Endodermal cell (in vitro differentiated cells): Measurements from ENCODE around the gene SKOR1. TPM values are rescaled to one million over a fixed set of nuclear protein-coding genes. Genes with fewer than 3 reads are reported as not detected.

Source experiments
- DNase-seq: peaks from one replicate; pipeline ENCODE4 v3.0.0-alpha.2; 2017
- H3K27ac ChIP-seq: 2 replicates; pipeline ENCODE4 v1.5.1; 2013; ENCODE audit warnings: mild to moderate bottlenecking, low read depth, low read length, moderate library complexity
- H3K27me3 ChIP-seq: 2 replicates; pipeline ENCODE4 v1.6.1; 2013; ENCODE audit warnings: mild to moderate bottlenecking, low read length, moderate library complexity; ENCODE audit not compliant: insufficient read depth, control insufficient read depth, poor library complexity, severe bottlenecking
- H3K36me3 ChIP-seq: 2 replicates; pipeline ENCODE4 v1.7.0; 2013; ENCODE audit warnings: mild to moderate bottlenecking, low read length, moderate library complexity; ENCODE audit not compliant: control insufficient read depth, insufficient read depth
- H3K4me1 ChIP-seq: one replicate; pipeline ENCODE4 v1.7.0; 2013; ENCODE audit warnings: low read length; ENCODE audit not compliant: control insufficient read depth, insufficient read depth
- H3K4me3 ChIP-seq: 2 replicates; pipeline ENCODE4 v1.5.1; 2013; ENCODE audit warnings: mild to moderate bottlenecking, low read length, moderate library complexity
- H3K9ac ChIP-seq: 2 replicates; pipeline ENCODE4 v1.6.1; 2013; ENCODE audit warnings: mild to moderate bottlenecking, low read length, moderate library complexity; ENCODE audit not compliant: poor library complexity, severe bottlenecking; ENCODE audit errors: extremely low read depth
- H3K9me3 ChIP-seq: 2 replicates; pipeline ENCODE4 v1.6.1; 2013; ENCODE audit warnings: mild to moderate bottlenecking, low read length, moderate library complexity; ENCODE audit not compliant: control insufficient read depth
- H3K27ac Mint-ChIP-seq: 2 replicates; pipeline ENCODE4 v1.8.0; 2020; ENCODE audit warnings: mixed read lengths
- H3K27me3 Mint-ChIP-seq: 2 replicates; pipeline ENCODE4 v1.8.0; 2021; ENCODE audit warnings: mild to moderate bottlenecking, mixed read lengths; ENCODE audit not compliant: insufficient read depth
- H3K36me3 Mint-ChIP-seq: 2 replicates; pipeline ENCODE4 v1.8.0; 2020; ENCODE audit warnings: low read depth, mixed read lengths
- H3K4me1 Mint-ChIP-seq: 2 replicates; pipeline ENCODE4 v1.8.0; 2020; ENCODE audit warnings: mixed read lengths
- H3K4me3 Mint-ChIP-seq: 2 replicates; pipeline ENCODE4 v1.8.0; 2020; ENCODE audit warnings: mild to moderate bottlenecking, moderate library complexity, mixed read lengths
- H3K9me3 Mint-ChIP-seq: 2 replicates; pipeline ENCODE4 v1.8.0; 2020; ENCODE audit warnings: mild to moderate bottlenecking, mixed read lengths
- WGBS, 2 experiments: methylation state at CpG; one replicate each; pipeline versions ENCODE4 v1.1.5 to v1.1.7; 2013; ENCODE audit warnings: missing lambda C conversion rate in 2 of 2, mixed read lengths in 1 of 2; ENCODE audit not compliant: insufficient coverage in 1 of 2, insufficient read length in 1 of 2; 5-methylcytosine and 5-hydroxymethylcytosine counted together
- total RNA-seq, 2 donors: library from RNA; stranded (reverse); fragmentation: NEBNext Ultra II Directional in 1 of 2; extraction: Animal tissue kit (Norgen Biotek cat#: 25700) in 1 of 2; gene quantifications; 2 replicates in 1 of 2; 3 replicates in 1 of 2; pipeline ENCODE4 v1.2.1, GENCODE V29; 2021
- TF ChIP-seq, protein P1 (sequence below): fragments of 200-600 bp; sonication (generic); conservative IDR thresholded peaks from 2 replicates; pipeline ENCODE4 v1.5.0; 2021; ENCODE audit warnings: antibody characterized with exemption, mild to moderate bottlenecking

SKOR1 gene
- total RNA-seq, 2 donors from 2014 or later = 0.37 to 0.51 TPM

DNA sequence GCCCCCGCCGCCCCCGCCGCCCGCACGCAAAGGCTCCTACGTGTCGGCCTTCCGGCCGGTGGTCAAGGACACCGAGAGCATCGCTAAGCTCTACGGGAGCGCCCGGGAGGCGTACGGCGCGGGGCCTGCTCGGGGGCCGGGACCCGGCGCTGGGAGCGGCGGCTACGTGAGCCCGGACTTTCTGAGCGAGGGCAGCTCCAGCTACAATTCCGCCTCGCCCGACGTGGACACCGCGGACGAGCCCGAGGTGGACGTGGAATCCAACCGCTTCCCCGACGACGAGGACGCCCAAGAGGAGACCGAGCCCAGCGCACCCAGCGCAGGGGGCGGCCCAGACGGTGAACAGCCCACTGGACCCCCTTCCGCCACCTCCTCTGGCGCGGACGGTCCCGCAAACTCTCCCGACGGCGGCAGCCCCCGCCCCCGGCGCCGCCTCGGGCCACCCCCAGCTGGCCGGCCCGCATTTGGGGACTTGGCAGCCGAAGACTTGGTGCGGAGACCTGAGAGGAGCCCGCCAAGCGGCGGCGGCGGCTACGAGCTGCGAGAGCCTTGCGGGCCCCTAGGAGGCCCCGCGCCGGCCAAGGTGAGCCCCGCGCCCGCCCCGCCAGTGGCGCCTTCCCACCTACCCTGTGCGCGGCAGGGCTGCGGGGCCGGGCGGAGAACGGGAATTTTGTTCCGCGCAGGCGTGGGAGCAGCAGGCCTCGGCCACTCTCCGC lies 2.4 kb downstream of the SKOR1 start:
- Histone ChIP-seq H3K9me3 (no peaks in the 10 kb centered on the region), H3K27ac (no peak overlapping the region), H3K4me3 (no peak overlapping the region), H3K9ac (no peak overlapping the region), H3K27me3 (peaks cover 100% of the 10 kb centered on the region), H3K36me3 (no peaks in the 10 kb centered on the region), H3K4me1 (peaks cover 9% of the 10 kb centered on the region)
- H3K27ac Mint-ChIP-seq = no peak overlapping the region
- 4% methylated on average over 35 to 91 of the region's 91 CpGs for WGBS, 2 experiments
- H3K36me3 Mint-ChIP-seq = no peaks in the 10 kb centered on the region
- peaks cover 21% of the 10 kb centered on the region for H3K4me1 Mint-ChIP-seq
- TF ChIP-seq, protein P1, sequence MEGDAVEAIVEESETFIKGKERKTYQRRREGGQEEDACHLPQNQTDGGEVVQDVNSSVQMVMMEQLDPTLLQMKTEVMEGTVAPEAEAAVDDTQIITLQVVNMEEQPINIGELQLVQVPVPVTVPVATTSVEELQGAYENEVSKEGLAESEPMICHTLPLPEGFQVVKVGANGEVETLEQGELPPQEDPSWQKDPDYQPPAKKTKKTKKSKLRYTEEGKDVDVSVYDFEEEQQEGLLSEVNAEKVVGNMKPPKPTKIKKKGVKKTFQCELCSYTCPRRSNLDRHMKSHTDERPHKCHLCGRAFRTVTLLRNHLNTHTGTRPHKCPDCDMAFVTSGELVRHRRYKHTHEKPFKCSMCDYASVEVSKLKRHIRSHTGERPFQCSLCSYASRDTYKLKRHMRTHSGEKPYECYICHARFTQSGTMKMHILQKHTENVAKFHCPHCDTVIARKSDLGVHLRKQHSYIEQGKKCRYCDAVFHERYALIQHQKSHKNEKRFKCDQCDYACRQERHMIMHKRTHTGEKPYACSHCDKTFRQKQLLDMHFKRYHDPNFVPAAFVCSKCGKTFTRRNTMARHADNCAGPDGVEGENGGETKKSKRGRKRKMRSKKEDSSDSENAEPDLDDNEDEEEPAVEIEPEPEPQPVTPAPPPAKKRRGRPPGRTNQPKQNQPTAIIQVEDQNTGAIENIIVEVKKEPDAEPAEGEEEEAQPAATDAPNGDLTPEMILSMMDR = peak; percentile 24
- peaks cover 93% of the 10 kb centered on the region for H3K27me3 Mint-ChIP-seq
- H3K9me3 Mint-ChIP-seq = peaks cover 5% of the 10 kb centered on the region
- peak; percentile 75 for DNase-seq
- H3K4me3 Mint-ChIP-seq = peak overlapping the region; percentile 15

GRCh38 chr15:67828278-67828968 lies 3.1 kb downstream of the SKOR1 start:
- Mint-ChIP-seq H3K9me3 (peaks cover 5% of the 10 kb centered on the region), H3K4me3 (peak overlapping the region; percentile 15), H3K36me3 (no peaks in the 10 kb centered on the region), H3K27ac (no peak overlapping the region), H3K4me1 (peaks cover 26% of the 10 kb centered on the region), H3K27me3 (peaks cover 97% of the 10 kb centered on the region)
- Histone ChIP-seq H3K4me3 (no peak overlapping the region), H3K9ac (no peak overlapping the region), H3K27ac (no peak overlapping the region), H3K9me3 (no peaks in the 10 kb centered on the region), H3K27me3 (peaks cover 100% of the 10 kb centered on the region), H3K4me1 (peaks cover 9% of the 10 kb centered on the region), H3K36me3 (no peaks in the 10 kb centered on the region)
- peak; percentile 67 for DNase-seq
- 4 to 5% methylated on average over 30 to 40 of the region's 40 CpGs for WGBS, 2 experiments
- TF ChIP-seq, protein P1 = peak; percentile 8

DNA sequence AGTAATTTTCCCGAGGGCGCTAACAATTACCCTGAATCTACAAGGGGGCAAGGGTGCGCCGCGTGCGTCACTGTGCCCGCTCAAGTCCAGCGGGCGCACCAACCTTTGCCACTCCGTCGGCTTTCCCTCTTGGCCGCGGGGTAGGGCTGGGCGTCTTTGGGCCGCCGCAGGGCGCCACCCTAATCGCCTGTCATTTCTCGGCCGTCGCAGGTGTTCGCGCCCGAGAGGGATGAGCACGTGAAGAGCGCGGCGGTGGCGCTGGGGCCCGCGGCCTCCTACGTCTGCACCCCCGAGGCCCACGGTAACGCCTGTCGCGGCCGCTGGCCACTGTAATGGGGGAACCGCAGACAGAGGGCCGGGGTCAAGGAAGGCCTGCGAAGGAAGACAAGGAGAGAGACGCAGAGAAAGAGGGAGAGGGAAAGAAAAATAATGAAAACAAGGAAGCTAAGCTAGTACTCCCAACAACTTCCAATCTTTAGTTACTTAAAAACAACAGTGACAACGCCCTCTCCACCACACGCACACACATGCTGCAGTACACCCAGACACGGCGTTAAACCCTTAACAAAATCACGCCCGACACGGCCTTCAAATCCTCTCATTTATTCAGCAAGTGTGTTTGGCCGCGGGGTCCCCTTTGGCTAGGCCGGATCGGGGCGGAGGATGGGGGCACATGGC lies 3.8 kb downstream of the SKOR1 start:
- no peaks in the 10 kb centered on the region for H3K36me3 Mint-ChIP-seq
- Histone ChIP-seq H3K27ac (no peak overlapping the region), H3K27me3 (peaks cover 100% of the 10 kb centered on the region), H3K36me3 (no peaks in the 10 kb centered on the region), H3K4me1 (peaks cover 4% of the 10 kb centered on the region), H3K9me3 (no peaks in the 10 kb centered on the region), H3K4me3 (no peak overlapping the region), H3K9ac (no peak overlapping the region)
- no peak overlapping the region for H3K27ac Mint-ChIP-seq
- 5% methylated on average over 32 to 53 of the region's 54 CpGs for WGBS, 2 experiments
- peak; percentile 61 for DNase-seq
- peaks cover 23% of the 10 kb centered on the region for H3K4me1 Mint-ChIP-seq
- peak overlapping the region; percentile 34 for H3K4me3 Mint-ChIP-seq
- TF ChIP-seq, protein P1 = no peak
- peaks cover 5% of the 10 kb centered on the region for H3K9me3 Mint-ChIP-seq
- peaks cover 97% of the 10 kb centered on the region for H3K27me3 Mint-ChIP-seq
